Parathyroid adenoma (tissue), 2 donors: ENCODE data around the gene MAGEL2.
A peak's percentile ranks its signal among the peaks of the same experiment; 100 is the strongest.

ENCODE experiments used
- H2AFZ ChIP-seq: fragments of 300-600 bp; sonication (generic); one replicate; pipeline ENCODE4 v1.7.0; 2017; ENCODE audit warnings: antibody characterized with exemption, mild to moderate bottlenecking
- H3K27ac ChIP-seq: fragments of 300-600 bp; sonication (generic); one replicate; pipeline ENCODE4 v1.7.0; 2017
- H3K27me3 ChIP-seq: fragments of 300-600 bp; sonication (generic); one replicate; pipeline ENCODE4 v1.7.0; 2017; ENCODE audit warnings: low read length; ENCODE audit not compliant: control insufficient read depth, insufficient read depth
- H3K36me3 ChIP-seq: fragments of 300-600 bp; sonication (generic); one replicate; pipeline ENCODE4 v1.7.0; 2017; ENCODE audit warnings: low read length; ENCODE audit not compliant: control insufficient read depth, insufficient read depth
- H3K4me1 ChIP-seq: fragments of 300-600 bp; sonication (generic); one replicate; pipeline ENCODE4 v1.7.0; 2017; ENCODE audit warnings: control low read depth
- H3K4me2 ChIP-seq: fragments of 300-600 bp; sonication (generic); one replicate; pipeline ENCODE4 v1.7.0; 2017; ENCODE audit warnings: low read length
- H3K4me3 ChIP-seq: fragments of 300-600 bp; sonication (generic); one replicate; pipeline ENCODE4 v1.7.0; 2017; ENCODE audit warnings: low read depth, low read length
- H3K79me2 ChIP-seq: fragments of 300-600 bp; sonication (generic); one replicate; pipeline ENCODE4 v1.7.0; 2017; ENCODE audit warnings: control low read depth
- H3K9ac ChIP-seq: fragments of 300-600 bp; sonication (generic); one replicate; pipeline ENCODE4 v1.7.0; 2017; ENCODE audit warnings: mild to moderate bottlenecking
- H3K9me3 ChIP-seq: fragments of 300-600 bp; sonication (generic); one replicate; pipeline ENCODE4 v1.7.0; 2017; ENCODE audit warnings: low read length; ENCODE audit not compliant: control insufficient read depth
- TF ChIP-seq, protein P1 (sequence below): fragments of 300-600 bp; sonication (generic); IDR thresholded peaks from one replicate; pipeline ENCODE4 v1.7.0; 2017; ENCODE audit warnings: antibody characterized with exemption, mild to moderate bottlenecking
- donor health status: primary hyperparathyroidism.

The MAGEL2 gene

DNA sequence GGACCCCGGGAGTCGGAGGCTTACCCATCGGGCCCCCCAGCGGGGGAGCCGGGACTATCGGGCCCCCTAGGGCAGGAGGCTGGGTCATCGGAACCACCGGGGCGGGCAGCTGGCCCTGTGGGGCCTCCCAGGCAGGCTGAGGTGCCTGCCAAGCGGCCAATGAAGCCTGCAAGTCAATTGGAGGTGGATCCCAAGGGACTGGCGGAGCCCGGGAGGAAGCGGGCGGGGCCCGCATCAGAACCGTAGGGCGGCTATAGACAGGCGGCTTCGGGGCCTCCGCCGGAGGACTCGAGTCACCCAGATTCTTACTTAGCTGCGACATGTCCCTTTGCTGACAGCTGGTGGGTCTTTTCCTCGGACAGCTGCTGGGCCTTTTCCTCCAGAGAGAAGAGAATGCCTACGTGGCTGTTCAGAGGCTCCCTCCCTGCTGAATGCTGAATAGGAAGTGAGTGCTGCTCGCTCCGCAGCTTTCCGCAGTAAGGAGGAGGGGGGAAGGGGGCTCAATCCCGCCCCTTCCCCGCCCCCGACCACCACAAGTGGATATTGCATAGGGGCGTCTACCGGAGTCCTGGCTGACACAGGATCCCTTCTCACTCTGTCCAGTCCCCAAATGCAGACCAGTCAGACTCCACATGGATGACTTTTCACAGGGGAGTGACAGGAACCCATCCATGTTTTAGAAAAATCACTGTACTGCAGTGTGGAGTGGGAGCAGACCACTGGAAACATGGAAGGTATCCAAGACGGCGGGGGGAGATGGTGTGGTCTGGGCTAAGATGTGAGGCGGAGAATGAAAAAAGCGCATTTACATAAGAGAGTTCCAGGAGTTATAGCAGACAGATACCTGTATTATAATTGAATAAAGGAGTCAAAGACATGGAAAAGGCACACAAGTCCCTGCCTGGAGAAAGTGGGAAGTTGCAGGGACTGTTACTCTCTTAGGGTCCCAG, at the start of gene MAGEL2:
TSS of gene MAGEL2 (minus strand) at position 447 of the 950 bp plus-strand sequence. CDS start at position 322, 125 bp downstream.
- H3K79me2 ChIP-seq, result no peaks in the 10 kb centered on the region
- H3K36me3 ChIP-seq, result no peaks in the 10 kb centered on the region
- peak within 1 kb of the TSS; percentile 58 for H2AFZ ChIP-seq
- TF ChIP-seq, protein P1, sequence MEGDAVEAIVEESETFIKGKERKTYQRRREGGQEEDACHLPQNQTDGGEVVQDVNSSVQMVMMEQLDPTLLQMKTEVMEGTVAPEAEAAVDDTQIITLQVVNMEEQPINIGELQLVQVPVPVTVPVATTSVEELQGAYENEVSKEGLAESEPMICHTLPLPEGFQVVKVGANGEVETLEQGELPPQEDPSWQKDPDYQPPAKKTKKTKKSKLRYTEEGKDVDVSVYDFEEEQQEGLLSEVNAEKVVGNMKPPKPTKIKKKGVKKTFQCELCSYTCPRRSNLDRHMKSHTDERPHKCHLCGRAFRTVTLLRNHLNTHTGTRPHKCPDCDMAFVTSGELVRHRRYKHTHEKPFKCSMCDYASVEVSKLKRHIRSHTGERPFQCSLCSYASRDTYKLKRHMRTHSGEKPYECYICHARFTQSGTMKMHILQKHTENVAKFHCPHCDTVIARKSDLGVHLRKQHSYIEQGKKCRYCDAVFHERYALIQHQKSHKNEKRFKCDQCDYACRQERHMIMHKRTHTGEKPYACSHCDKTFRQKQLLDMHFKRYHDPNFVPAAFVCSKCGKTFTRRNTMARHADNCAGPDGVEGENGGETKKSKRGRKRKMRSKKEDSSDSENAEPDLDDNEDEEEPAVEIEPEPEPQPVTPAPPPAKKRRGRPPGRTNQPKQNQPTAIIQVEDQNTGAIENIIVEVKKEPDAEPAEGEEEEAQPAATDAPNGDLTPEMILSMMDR, result no peak
- peak within 1 kb of the TSS; percentile 49 for H3K4me2 ChIP-seq
- H3K27me3 ChIP-seq, result no peaks in the 10 kb centered on the region
- H3K9me3 ChIP-seq, result no peaks in the 10 kb centered on the region
- no peak within 1 kb of the TSS for H3K27ac ChIP-seq
- H3K4me1 ChIP-seq, result no peaks in the 10 kb centered on the region
- H3K9ac ChIP-seq, result no peak within 1 kb of the TSS
- peak within 1 kb of the TSS; percentile 42 for H3K4me3 ChIP-seq

DNA sequence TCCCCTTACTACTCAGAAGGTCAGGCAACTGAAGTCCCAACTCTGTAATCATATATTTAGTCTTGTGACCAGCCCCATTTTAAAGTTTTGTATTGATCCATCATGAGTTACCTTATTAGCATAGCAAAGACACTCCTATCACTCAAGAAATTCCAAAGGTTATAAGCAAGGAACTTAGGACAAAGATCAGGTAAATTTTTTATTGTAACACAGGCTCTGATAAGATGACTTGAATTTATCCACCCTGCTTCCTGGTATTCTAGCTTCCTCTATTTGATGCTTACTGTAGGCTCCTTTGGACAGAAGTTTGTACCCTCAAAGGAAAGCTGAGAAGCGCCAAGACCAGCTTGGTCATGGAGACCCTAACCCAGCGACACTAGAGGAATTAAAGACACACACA, 47.6 kb upstream of the MAGEL2 start:
- Histone ChIP-seq H3K79me2 (no peaks in the 10 kb centered on the region), H3K27me3 (no peaks in the 10 kb centered on the region), H3K9ac (no peak overlapping the region), H3K36me3 (no peaks in the 10 kb centered on the region), H3K4me3 (no peak overlapping the region), H3K9me3 (no peaks in the 10 kb centered on the region), H3K4me1 (no peaks in the 10 kb centered on the region), H3K4me2 (no peak overlapping the region), H3K27ac (no peak overlapping the region), H2AFZ (no peak overlapping the region)
- TF ChIP-seq, protein P1, result no peak

DNA sequence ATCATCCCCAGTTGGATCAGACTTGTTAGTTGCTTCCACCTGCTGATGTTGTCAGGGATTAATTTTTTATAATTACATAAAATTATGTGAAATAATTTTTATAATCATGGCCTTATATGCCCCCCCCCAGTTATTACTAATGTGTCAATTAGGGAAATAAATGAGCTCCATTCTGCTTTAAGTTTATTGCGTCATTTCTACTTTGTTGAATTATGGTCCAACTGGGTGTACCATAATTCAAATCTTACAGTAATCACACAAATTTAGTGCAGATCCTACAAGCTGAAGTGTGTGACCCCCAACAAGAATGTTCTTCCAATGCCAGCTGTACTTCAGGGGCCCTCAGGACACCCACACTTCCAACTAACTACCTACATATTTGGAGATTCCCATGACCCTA, 46.9 kb upstream of the MAGEL2 start:
- Histone ChIP-seq H3K36me3 (no peaks in the 10 kb centered on the region), H3K4me2 (no peak overlapping the region), H2AFZ (no peak overlapping the region), H3K4me3 (no peak overlapping the region), H3K4me1 (no peaks in the 10 kb centered on the region), H3K9me3 (no peaks in the 10 kb centered on the region), H3K9ac (no peak overlapping the region), H3K27ac (no peak overlapping the region), H3K79me2 (no peaks in the 10 kb centered on the region), H3K27me3 (no peaks in the 10 kb centered on the region)
- TF ChIP-seq, protein P1, result no peak

DNA sequence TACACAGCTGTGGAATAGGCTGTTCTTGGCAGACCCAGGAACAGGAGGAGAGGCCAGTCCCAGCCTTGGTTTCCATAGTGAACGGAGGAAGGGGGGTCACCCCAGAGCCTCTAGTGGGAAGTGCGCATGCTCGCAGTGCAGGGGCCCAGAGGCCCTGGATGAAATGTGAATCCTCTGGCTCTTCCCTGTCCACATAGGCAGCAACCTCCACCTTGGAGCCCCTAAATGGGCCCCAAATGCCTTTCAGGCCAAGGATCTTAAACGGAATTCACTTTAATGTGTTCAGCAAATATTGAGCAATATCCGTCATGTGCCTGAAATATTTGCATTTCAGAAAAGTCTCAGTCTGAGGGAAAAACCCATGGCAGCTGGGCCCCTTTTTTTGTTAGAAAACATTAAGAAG, 42.8 kb upstream of the MAGEL2 start:
- TF ChIP-seq, protein P1, result no peak
- no peaks in the 10 kb centered on the region for H3K79me2 ChIP-seq
- H3K9ac ChIP-seq, result no peak overlapping the region
- H3K4me2 ChIP-seq, result no peak overlapping the region
- H3K27ac ChIP-seq, result peak overlapping the region; percentile 53
- no peak overlapping the region for H3K4me3 ChIP-seq
- H3K4me1 ChIP-seq, result no peaks in the 10 kb centered on the region
- H3K9me3 ChIP-seq, result no peaks in the 10 kb centered on the region
- H3K36me3 ChIP-seq, result no peaks in the 10 kb centered on the region
- H3K27me3 ChIP-seq, result no peaks in the 10 kb centered on the region
- H2AFZ ChIP-seq, result peak overlapping the region; percentile 76
